Measurements from ENCODE around the gene ZNF536. TPM values are rescaled to one million over a fixed set of nuclear protein-coding genes. Genes with fewer than 3 reads are reported as not detected.

ZNF536 gene
- total and polyA plus RNA-seq, 9 of the 15 experiments (the other 6 are each of a cell fraction or from before 2014, with no cell fraction given) = not detected

DNA sequence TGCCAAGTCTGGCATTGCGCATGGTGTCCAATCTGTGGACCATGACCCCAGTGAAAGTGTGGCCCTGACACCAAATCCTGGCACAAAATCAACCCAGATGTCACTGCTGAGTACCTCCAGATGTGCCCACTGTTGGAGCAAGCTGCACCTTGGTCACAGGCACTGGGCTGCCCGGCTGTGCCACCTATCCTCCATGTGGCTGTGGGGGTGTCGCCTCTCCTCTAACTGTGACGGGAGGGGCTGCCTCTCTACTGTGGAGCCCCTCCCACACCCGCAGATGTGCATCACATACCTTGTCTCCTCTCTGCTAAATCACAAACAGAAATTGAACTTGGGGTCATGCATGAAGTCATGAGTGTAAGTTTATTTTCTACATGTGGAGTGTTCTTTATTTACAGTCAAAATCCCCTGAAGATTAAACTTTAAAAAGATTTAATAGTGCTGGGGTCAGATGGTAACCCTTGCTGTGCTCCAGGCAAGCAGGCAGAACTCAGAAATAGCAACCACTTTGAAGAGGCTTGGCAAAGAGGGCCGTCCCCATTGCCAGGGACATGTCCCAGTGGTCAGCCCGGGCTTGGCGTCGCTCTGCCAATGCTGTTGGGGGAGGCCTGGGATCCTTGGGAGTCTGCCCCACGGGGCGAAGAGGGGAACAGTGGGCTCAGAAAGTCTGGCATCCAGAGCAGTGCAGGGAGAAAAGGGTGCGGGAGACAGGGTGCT, 46.4 kb upstream of the ZNF536 start (continued):
- TF ChIP-seq, protein P1, sequence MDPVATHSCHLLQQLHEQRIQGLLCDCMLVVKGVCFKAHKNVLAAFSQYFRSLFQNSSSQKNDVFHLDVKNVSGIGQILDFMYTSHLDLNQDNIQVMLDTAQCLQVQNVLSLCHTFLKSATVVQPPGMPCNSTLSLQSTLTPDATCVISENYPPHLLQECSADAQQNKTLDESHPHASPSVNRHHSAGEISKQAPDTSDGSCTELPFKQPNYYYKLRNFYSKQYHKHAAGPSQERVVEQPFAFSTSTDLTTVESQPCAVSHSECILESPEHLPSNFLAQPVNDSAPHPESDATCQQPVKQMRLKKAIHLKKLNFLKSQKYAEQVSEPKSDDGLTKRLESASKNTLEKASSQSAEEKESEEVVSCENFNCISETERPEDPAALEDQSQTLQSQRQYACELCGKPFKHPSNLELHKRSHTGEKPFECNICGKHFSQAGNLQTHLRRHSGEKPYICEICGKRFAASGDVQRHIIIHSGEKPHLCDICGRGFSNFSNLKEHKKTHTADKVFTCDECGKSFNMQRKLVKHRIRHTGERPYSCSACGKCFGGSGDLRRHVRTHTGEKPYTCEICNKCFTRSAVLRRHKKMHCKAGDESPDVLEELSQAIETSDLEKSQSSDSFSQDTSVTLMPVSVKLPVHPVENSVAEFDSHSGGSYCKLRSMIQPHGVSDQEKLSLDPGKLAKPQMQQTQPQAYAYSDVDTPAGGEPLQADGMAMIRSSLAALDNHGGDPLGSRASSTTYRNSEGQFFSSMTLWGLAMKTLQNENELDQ (CRISPR knock-in tag; IDR thresholded peaks at IDR 0.05; ENCODE audit: borderline replicate concordance) = no peak
- TF ChIP-seq CXXC5 (CRISPR knock-in tag; IDR thresholded peaks at IDR 0.05) (no peak), POLR2AphosphoS5 (IDR thresholded peaks at IDR 0.05; ENCODE audit: control insufficient read depth, insufficient read depth, low read depth, low read length) (no peak), GATAD2B (IDR thresholded peaks at IDR 0.05; ENCODE audit: borderline replicate concordance) (no peak), MTA3 (IDR thresholded peaks at IDR 0.05; ENCODE audit: borderline replicate concordance) (no peak)
- TF ChIP-seq, protein P2, sequence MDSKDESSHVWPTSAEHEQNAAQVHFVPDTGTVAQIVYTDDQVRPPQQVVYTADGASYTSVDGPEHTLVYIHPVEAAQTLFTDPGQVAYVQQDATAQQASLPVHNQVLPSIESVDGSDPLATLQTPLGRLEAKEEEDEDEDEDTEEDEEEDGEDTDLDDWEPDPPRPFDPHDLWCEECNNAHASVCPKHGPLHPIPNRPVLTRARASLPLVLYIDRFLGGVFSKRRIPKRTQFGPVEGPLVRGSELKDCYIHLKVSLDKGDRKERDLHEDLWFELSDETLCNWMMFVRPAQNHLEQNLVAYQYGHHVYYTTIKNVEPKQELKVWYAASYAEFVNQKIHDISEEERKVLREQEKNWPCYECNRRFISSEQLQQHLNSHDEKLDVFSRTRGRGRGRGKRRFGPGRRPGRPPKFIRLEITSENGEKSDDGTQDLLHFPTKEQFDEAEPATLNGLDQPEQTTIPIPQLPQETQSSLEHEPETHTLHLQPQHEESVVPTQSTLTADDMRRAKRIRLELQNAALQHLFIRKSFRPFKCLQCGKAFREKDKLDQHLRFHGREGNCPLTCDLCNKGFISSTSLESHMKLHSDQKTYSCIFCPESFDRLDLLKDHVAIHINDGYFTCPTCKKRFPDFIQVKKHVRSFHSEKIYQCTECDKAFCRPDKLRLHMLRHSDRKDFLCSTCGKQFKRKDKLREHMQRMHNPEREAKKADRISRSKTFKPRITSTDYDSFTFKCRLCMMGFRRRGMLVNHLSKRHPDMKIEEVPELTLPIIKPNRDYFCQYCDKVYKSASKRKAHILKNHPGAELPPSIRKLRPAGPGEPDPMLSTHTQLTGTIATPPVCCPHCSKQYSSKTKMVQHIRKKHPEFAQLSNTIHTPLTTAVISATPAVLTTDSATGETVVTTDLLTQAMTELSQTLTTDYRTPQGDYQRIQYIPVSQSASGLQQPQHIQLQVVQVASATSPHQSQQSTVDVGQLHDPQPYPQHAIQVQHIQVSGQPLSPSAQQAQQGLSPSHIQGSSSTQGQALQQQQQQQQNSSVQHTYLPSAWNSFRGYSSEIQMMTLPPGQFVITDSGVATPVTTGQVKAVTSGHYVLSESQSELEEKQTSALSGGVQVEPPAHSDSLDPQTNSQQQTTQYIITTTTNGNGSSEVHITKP (IDR thresholded peaks at IDR 0.05; ENCODE audit: partially characterized antibody) = no peak
- TF ChIP-seq, protein P3, sequence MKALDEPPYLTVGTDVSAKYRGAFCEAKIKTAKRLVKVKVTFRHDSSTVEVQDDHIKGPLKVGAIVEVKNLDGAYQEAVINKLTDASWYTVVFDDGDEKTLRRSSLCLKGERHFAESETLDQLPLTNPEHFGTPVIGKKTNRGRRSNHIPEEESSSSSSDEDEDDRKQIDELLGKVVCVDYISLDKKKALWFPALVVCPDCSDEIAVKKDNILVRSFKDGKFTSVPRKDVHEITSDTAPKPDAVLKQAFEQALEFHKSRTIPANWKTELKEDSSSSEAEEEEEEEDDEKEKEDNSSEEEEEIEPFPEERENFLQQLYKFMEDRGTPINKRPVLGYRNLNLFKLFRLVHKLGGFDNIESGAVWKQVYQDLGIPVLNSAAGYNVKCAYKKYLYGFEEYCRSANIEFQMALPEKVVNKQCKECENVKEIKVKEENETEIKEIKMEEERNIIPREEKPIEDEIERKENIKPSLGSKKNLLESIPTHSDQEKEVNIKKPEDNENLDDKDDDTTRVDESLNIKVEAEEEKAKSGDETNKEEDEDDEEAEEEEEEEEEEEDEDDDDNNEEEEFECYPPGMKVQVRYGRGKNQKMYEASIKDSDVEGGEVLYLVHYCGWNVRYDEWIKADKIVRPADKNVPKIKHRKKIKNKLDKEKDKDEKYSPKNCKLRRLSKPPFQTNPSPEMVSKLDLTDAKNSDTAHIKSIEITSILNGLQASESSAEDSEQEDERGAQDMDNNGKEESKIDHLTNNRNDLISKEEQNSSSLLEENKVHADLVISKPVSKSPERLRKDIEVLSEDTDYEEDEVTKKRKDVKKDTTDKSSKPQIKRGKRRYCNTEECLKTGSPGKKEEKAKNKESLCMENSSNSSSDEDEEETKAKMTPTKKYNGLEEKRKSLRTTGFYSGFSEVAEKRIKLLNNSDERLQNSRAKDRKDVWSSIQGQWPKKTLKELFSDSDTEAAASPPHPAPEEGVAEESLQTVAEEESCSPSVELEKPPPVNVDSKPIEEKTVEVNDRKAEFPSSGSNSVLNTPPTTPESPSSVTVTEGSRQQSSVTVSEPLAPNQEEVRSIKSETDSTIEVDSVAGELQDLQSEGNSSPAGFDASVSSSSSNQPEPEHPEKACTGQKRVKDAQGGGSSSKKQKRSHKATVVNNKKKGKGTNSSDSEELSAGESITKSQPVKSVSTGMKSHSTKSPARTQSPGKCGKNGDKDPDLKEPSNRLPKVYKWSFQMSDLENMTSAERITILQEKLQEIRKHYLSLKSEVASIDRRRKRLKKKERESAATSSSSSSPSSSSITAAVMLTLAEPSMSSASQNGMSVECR (CRISPR knock-in tag; IDR thresholded peaks at IDR 0.05) = no peak
